ENCODE data around the gene DENND1B. TPM values are rescaled to one million over a fixed set of nuclear protein-coding genes. Genes with fewer than 3 reads are reported as not detected.
A peak's percentile ranks its signal among the peaks of the same experiment; 100 is the strongest.

Gene DENND1B
- total RNA-seq, 1 experiment from 2014 or later = 20.9 TPM

GRCh38 chr1:197486946-197487345 lies 288.3 kb downstream of the DENND1B start:
- DNase-seq (ENCODE audit: unreplicated experiment) = peak; percentile 30
- no peaks in the 10 kb centered on the region for H3K36me3 Mint-ChIP-seq (ENCODE audit: insufficient read depth, unreplicated experiment)
- no peak overlapping the region for H3K4me3 Mint-ChIP-seq (ENCODE audit: unreplicated experiment)
- H3K4me1 Mint-ChIP-seq (ENCODE audit: insufficient read depth, unreplicated experiment) = peaks cover 9% of the 10 kb centered on the region
- BruUV-seq (replicated peaks) = no TSS peak
- intact Hi-C loops (cut with micrococcal nuclease) = no loop called here
- H3K27me3 Mint-ChIP-seq (ENCODE audit: insufficient read depth, unreplicated experiment) = no peaks in the 10 kb centered on the region
- ChIA-PET CTCF (interaction anchor here (0.6 kb wide), 1 partner anchor 346 kb away, joined by 3 read pairs; no protein-coding TSS in a partner anchor), POLR2A (no interaction called here)
- H3K9me3 Mint-ChIP-seq (ENCODE audit: unreplicated experiment) = peaks cover 10% of the 10 kb centered on the region
- no peak overlapping the region for H3K27ac Mint-ChIP-seq (ENCODE audit: low read depth, unreplicated experiment)
- no peak for TF ChIP-seq CTCF (IDR thresholded peaks at IDR 0.05; ENCODE audit: unreplicated experiment)

- peaks cover 8% of the 10 kb centered on the region for H3K9me3 Mint-ChIP-seq (ENCODE audit: unreplicated experiment)
- no peak for TF ChIP-seq CTCF (IDR thresholded peaks at IDR 0.05; ENCODE audit: unreplicated experiment)
- no peaks in the 10 kb centered on the region for H3K27me3 Mint-ChIP-seq (ENCODE audit: insufficient read depth, unreplicated experiment)
- peak overlapping the region; percentile 7 for H3K27ac Mint-ChIP-seq (ENCODE audit: low read depth, unreplicated experiment)
- H3K4me3 Mint-ChIP-seq (ENCODE audit: unreplicated experiment) = no peak overlapping the region
- POLR2A ChIA-PET = interaction anchor here (0.6 kb wide), 1 partner anchor 124 kb away, joined by 5 read pairs; no protein-coding TSS in a partner anchor
- BruUV-seq (replicated peaks) = no TSS peak
- DNase-seq (ENCODE audit: unreplicated experiment) = peak; percentile 40
- H3K36me3 Mint-ChIP-seq (ENCODE audit: insufficient read depth, unreplicated experiment) = no peaks in the 10 kb centered on the region
- intact Hi-C loops (cut with micrococcal nuclease) = no loop called here
- H3K4me1 Mint-ChIP-seq (ENCODE audit: insufficient read depth, unreplicated experiment) = peaks cover 9% of the 10 kb centered on the region
- CTCF ChIA-PET = no interaction called here
Observed at GRCh38 chr1:197485790-197486189, 289.5 kb downstream of the DENND1B start.

- Mint-ChIP-seq H3K9me3 (ENCODE audit: unreplicated experiment) (no peaks in the 10 kb centered on the region), H3K4me1 (ENCODE audit: insufficient read depth, unreplicated experiment) (peaks cover 7% of the 10 kb centered on the region), H3K27me3 (ENCODE audit: insufficient read depth, unreplicated experiment) (no peaks in the 10 kb centered on the region), H3K36me3 (ENCODE audit: insufficient read depth, unreplicated experiment) (no peaks in the 10 kb centered on the region), H3K4me3 (ENCODE audit: unreplicated experiment) (no peak overlapping the region), H3K27ac (ENCODE audit: low read depth, unreplicated experiment) (no peak overlapping the region)
- intact Hi-C loops (cut with micrococcal nuclease) = no loop called here
- no peak for TF ChIP-seq CTCF (IDR thresholded peaks at IDR 0.05; ENCODE audit: unreplicated experiment)
- no peak for DNase-seq (ENCODE audit: unreplicated experiment)
- CTCF ChIA-PET = no interaction called here
- no TSS peak for BruUV-seq (replicated peaks)
- POLR2A ChIA-PET = no interaction called here
Observed at GRCh38 chr1:197481101-197481500, 294.2 kb downstream of the DENND1B start.

- Mint-ChIP-seq H3K4me3 (ENCODE audit: unreplicated experiment) (no peak overlapping the region), H3K9me3 (ENCODE audit: unreplicated experiment) (peaks cover 3% of the 10 kb centered on the region), H3K36me3 (ENCODE audit: insufficient read depth, unreplicated experiment) (no peaks in the 10 kb centered on the region), H3K4me1 (ENCODE audit: insufficient read depth, unreplicated experiment) (peaks cover 3% of the 10 kb centered on the region), H3K27me3 (ENCODE audit: insufficient read depth, unreplicated experiment) (no peaks in the 10 kb centered on the region), H3K27ac (ENCODE audit: low read depth, unreplicated experiment) (no peak overlapping the region)
- DNase-seq (ENCODE audit: unreplicated experiment) = no peak
- no TSS peak for BruUV-seq (replicated peaks)
- POLR2A ChIA-PET = interaction anchor here (0.6 kb wide), 2 partner anchors 373 to 676 kb away, joined by 3 to 4 read pairs; no protein-coding TSS in a partner anchor
- CTCF ChIA-PET = interaction anchor here (1.0 kb wide), 1 partner anchor 80 kb away, joined by 3 read pairs; no protein-coding TSS in a partner anchor
- TF ChIP-seq CTCF (IDR thresholded peaks at IDR 0.05; ENCODE audit: unreplicated experiment) = no peak
- intact Hi-C loops (cut with micrococcal nuclease) = no loop called here
Observed at GRCh38 chr1:197480446-197480845, 294.8 kb downstream of the DENND1B start.
